SIG-M5 treated with dmso at 0.1 percent for 504 hours (cell line): ENCODE measurements around the gene LRRC8E.
"Not testable (repeated sequence)": the region's sequence is repeated elsewhere in the genome, so short reads cannot be mapped to it uniquely, and the experiment has no call there.

ENCODE experiments used
- DNase-seq: peaks from one replicate; lab custom pipeline; 2025; ENCODE audit not compliant: unreplicated experiment; lab: John Stamatoyannopoulos, UW

Gene LRRC8E

GRCh38 chr19:7907122-7907521 is 18.8 kb downstream of the LRRC8E start:
- DNase-seq: no peak

GRCh38 chr19:7907544-7907943 is 19.2 kb downstream of the LRRC8E start:
- no peak for DNase-seq

- no peak for DNase-seq
Measured at GRCh38 chr19:7908078-7908699, 19.9 kb downstream of the LRRC8E start.

GRCh38 chr19:7908742-7909461 is 20.6 kb downstream of the LRRC8E start:
- no peak for DNase-seq

GRCh38 chr19:7909471-7910067 is 21.3 kb downstream of the LRRC8E start:
- no peak for DNase-seq

- DNase-seq: no peak
Measured at GRCh38 chr19:7910321-7911161, 22.2 kb downstream of the LRRC8E start.

GRCh38 chr19:7911508-7912143 is 23.3 kb downstream of the LRRC8E start:
- DNase-seq: no peak

GRCh38 chr19:7912144-7912696 is 23.9 kb downstream of the LRRC8E start:
- no peak for DNase-seq

GRCh38 chr19:7912697-7913564 is 24.6 kb downstream of the LRRC8E start:
- no peak for DNase-seq

- DNase-seq: no peak
Measured at GRCh38 chr19:7913652-7914051, 25.3 kb downstream of the LRRC8E start.

GRCh38 chr19:7914099-7914498 is 25.8 kb downstream of the LRRC8E start:
- no peak for DNase-seq

- no peak for DNase-seq
Measured at GRCh38 chr19:7914598-7915045, 26.3 kb downstream of the LRRC8E start, which contains the start of gene TGFBR3L. Gene TGFBR3L, plus strand, starts transcription at chr19:7914830.

GRCh38 chr19:7915250-7916102 is 27.2 kb downstream of the LRRC8E start:
- no peak for DNase-seq

GRCh38 chr19:7916103-7916954 is 28.0 kb downstream of the LRRC8E start:
- peak; percentile 36 for DNase-seq

- DNase-seq: no peak
Measured at GRCh38 chr19:7916955-7917266, 28.6 kb downstream of the LRRC8E start.

- DNase-seq: peak; percentile 44
Measured at GRCh38 chr19:7917267-7918061, 29.2 kb downstream of the LRRC8E start.

- DNase-seq: not testable (repeated sequence)
Measured at GRCh38 chr19:7918062-7918614, 29.8 kb downstream of the LRRC8E start.
